C4-2B (cell line): ENCODE data around the gene OR2V2.
"Not testable (repeated sequence)": the region's sequence is repeated elsewhere in the genome, so short reads cannot be mapped to it uniquely, and the experiment has no call there.

Experiments used
- H3K27ac ChIP-seq: fragments of 450-650 bp; 2 replicates; pipeline ENCODE4 v1.5.1; 2017
- CTCF ChIP-seq: fragments of 450-650 bp; conservative IDR thresholded peaks from 2 replicates; pipeline ENCODE4 v1.5.1; 2017; ENCODE audit warnings: mild to moderate bottlenecking
- ZFX ChIP-seq: fragments of 450-650 bp; IDR thresholded peaks from 2 replicates; pipeline ENCODE4 v1.6.1; 2017

The OR2V2 gene, protein sequence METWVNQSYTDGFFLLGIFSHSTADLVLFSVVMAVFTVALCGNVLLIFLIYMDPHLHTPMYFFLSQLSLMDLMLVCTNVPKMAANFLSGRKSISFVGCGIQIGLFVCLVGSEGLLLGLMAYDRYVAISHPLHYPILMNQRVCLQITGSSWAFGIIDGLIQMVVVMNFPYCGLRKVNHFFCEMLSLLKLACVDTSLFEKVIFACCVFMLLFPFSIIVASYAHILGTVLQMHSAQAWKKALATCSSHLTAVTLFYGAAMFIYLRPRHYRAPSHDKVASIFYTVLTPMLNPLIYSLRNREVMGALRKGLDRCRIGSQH

GRCh38 chr5:181146927-181147636 is at the start of gene OR2V2:
Gene OR2V2, plus strand, starts transcription at chr5:181147586. Its CDS starts 7,357 bp downstream, at chr5:181154943.
- not testable (repeated sequence) for H3K27ac ChIP-seq

GRCh38 chr5:181097759-181098491 is 49.5 kb upstream of the OR2V2 start:
- not testable (repeated sequence) for H3K27ac ChIP-seq

DNA sequence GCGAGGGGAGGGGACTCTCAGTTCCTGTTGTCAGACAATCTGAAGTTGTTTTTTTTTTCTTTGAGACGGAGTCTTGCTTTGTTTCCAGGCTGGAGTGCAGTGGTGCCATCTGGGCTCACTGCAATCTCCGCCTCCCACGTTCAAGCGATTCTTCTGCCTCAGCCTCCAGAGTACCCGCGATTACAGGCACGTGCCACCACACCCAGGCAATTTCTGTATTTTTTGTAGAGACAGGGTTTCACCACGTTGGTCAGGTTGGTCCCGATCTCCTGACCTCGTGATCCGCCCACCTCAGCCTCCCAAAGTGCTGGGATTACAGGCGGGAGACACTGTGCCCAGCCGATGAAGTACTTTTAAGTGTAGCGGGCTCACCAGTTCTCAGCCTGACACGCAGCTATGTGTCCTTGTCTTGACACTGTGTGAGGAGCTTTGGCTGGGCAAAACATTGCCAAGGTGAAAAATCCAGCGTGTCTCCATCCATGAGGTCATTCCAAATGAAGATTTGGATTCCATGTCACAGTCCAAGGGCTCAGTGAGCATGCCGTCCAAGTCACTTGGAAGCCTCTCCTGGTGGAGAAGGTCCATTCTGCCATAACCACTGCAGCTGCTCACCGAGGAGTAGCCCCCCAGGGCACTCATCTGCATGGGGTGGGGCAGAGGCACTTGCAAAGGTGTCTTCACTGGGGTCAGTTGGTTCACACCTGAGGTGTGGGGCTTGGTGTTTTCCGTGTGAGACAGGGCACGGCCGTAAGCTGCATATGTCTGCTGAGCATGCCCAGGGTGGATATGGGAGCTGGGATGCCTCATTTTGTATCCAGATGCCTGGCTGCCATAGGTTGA is 48.4 kb upstream of the OR2V2 start:
- TF ChIP-seq ZFX, result no peak
- no peak for TF ChIP-seq CTCF
- H3K27ac ChIP-seq, result no peak overlapping the region

- TF ChIP-seq ZFX (no peak), CTCF (no peak)
- no peak overlapping the region for H3K27ac ChIP-seq
Observed at GRCh38 chr5:181099602-181100086, 47.7 kb upstream of the OR2V2 start.

DNA sequence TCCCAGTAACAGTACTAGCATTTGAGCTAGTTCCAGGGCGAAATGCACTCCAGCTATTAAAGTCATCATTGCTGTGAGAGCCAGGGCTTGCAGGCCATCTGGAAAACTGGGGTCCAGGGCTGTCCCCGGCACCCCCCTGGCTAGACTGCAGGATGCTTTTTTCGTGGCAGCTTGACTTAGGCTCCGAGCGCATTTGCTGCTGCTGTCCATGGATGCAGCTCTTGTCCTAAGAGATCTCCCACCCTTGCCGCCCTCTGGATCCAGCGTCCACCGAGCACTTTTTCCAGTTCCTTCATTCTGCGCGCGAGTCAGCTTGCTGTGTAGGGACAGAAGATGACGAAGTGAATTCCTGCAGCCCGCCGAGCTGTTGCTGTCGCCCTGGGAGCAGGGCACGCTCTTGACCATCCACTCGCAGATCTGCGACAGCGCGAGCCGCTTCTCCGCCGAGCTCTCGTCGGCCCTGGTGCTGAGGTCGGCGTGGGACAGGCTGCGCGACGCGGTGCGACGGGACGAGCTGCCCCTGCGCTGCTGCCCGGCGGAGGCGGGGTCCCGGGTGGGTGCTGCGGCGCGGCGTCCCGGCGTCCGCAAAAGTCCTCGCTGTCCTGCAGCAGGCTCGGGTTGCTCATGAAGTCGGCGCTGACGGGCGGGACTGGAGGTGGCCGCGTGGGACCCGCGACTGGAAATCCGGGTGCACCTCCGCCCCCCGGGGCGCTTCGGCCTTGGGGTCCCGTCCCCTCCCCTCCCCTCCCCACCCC is 47.1 kb upstream of the OR2V2 start:
- H3K27ac ChIP-seq, result no peak overlapping the region
- TF ChIP-seq CTCF (no peak), ZFX (no peak)

DNA sequence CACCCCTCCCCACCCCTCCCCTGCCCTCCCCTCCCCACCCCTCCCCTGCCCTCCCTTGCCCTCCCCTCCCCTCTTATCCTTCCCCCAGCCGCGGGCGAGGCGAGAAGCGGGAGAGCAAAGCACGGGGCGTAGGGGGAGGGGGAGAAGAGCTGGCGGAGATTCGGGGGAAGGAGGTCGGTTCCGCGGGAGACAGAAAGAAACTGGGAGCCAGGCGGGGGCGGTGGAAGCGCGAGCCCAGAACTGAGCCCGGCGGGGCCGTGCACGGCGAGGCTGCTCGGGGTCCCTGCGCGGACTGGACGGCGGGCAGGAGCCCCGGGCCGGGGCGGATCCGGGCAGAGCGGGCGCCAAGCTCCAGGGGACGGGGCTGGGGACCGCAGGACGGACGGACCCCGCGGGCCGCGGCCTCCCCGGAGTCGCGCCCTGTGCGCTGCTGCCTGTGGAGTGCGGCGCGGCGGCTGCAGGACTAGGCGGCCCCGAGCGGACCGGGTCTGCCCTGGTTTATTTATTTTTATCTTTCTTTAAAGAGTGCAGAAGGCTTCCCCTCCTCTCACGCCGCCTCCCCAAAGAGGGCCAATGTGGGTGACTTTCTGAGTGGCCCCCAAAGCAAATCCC is 46.2 kb upstream of the OR2V2 start:
- not testable (repeated sequence) for H3K27ac ChIP-seq

DNA sequence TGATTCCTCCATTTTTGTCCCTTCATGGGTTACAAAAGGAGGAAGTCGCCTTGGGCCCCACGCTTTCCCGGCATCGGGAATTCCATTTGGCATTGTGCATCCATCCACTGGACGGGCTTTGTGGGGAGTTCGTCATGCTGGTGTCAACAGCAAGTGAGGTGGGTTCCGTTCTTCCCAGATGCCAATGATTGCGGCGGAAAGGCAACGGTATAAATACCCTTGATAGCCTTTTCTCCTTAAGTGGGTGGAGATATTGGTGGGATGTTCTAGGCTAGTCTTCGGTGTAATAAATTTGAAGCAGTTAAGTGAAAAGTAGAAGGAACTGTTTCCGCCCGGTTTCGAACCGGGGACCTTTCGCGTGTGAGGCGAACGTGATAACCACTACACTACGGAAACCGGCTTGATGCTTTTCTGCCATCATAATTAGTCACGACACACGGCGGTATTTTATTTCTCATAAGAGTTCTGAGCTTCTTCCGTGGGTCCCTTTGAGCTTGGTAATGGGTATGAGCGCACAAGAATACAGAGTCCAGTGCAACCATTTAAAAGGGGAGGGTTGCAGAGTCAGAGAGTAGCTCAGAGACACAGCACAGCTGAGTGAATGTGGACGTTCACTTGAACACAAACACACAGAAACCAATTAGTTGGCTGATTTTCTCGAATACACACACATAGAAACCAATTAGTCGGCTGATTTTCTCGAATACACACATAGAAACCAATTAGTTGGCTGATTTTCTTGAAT is 45.3 kb upstream of the OR2V2 start:
- H3K27ac ChIP-seq, result not testable (repeated sequence)

DNA sequence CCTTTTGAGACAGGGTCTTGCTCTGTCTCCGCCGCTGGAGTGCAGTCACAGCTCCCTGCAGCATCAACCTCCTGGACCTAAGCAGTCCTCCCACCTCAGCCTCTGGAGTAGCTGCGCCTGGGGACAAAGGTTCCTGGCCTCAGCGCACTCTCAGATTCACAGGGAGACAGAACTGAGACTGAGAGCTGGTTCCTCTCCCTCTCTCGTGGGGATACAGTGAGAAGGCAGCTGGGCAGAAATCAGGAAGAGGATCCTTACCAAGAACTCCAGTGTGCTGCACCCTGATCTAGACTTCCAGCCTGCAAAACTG is 43.2 kb upstream of the OR2V2 start:
- H3K27ac ChIP-seq, result not testable (repeated sequence)

GRCh38 chr5:181104606-181105390 is 42.6 kb upstream of the OR2V2 start:
- not testable (repeated sequence) for H3K27ac ChIP-seq
